Parathyroid adenoma (tissue), 2 donors: ENCODE data around the gene ANKRD39.

Experiments used
- H2AFZ ChIP-seq: fragments of 300-600 bp; sonication (generic); one replicate; pipeline ENCODE4 v1.7.0; 2017; ENCODE audit warnings: antibody characterized with exemption, mild to moderate bottlenecking
- H3K27ac ChIP-seq: fragments of 300-600 bp; sonication (generic); one replicate; pipeline ENCODE4 v1.7.0; 2017
- H3K27me3 ChIP-seq: fragments of 300-600 bp; sonication (generic); one replicate; pipeline ENCODE4 v1.7.0; 2017; ENCODE audit warnings: low read length; ENCODE audit not compliant: control insufficient read depth, insufficient read depth
- H3K36me3 ChIP-seq: fragments of 300-600 bp; sonication (generic); one replicate; pipeline ENCODE4 v1.7.0; 2017; ENCODE audit warnings: low read length; ENCODE audit not compliant: control insufficient read depth, insufficient read depth
- H3K4me1 ChIP-seq: fragments of 300-600 bp; sonication (generic); one replicate; pipeline ENCODE4 v1.7.0; 2017; ENCODE audit warnings: control low read depth
- H3K4me2 ChIP-seq: fragments of 300-600 bp; sonication (generic); one replicate; pipeline ENCODE4 v1.7.0; 2017; ENCODE audit warnings: low read length
- H3K4me3 ChIP-seq: fragments of 300-600 bp; sonication (generic); one replicate; pipeline ENCODE4 v1.7.0; 2017; ENCODE audit warnings: low read depth, low read length
- H3K79me2 ChIP-seq: fragments of 300-600 bp; sonication (generic); one replicate; pipeline ENCODE4 v1.7.0; 2017; ENCODE audit warnings: control low read depth
- H3K9ac ChIP-seq: fragments of 300-600 bp; sonication (generic); one replicate; pipeline ENCODE4 v1.7.0; 2017; ENCODE audit warnings: mild to moderate bottlenecking
- H3K9me3 ChIP-seq: fragments of 300-600 bp; sonication (generic); one replicate; pipeline ENCODE4 v1.7.0; 2017; ENCODE audit warnings: low read length; ENCODE audit not compliant: control insufficient read depth
- TF ChIP-seq, protein P1 (sequence below): fragments of 300-600 bp; sonication (generic); IDR thresholded peaks from one replicate; pipeline ENCODE4 v1.7.0; 2017; ENCODE audit warnings: antibody characterized with exemption, mild to moderate bottlenecking
- donor health status: primary hyperparathyroidism.

Gene ANKRD39

DNA sequence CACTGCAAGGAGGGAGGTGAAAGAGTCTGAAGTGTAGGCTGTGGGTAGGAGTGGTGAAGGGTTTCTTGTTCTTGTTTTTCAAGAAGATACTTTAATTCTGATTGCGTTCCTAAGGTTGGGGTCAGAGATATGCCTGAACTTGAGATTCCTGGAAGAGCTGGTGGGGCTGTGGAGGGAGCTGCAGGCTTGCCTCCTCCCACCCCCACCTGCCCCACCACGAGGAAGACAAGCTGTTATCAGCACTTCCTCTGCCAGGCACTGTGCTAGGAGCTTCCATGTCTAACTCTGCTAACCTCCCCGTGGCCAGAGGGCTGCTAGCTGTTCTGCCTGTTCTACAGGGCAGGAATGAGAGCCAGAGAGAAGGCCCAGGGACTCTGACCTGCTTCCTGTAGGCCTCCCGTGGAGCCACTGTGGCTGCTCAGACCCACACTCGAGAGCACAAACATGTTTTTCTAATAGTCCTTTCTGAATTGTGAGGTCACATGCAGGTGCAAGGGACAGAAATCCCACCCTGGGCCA is 27.7 kb downstream of the ANKRD39 start:
- no peaks in the 10 kb centered on the region for H3K9me3 ChIP-seq
- no peaks in the 10 kb centered on the region for H3K36me3 ChIP-seq
- TF ChIP-seq, protein P1, sequence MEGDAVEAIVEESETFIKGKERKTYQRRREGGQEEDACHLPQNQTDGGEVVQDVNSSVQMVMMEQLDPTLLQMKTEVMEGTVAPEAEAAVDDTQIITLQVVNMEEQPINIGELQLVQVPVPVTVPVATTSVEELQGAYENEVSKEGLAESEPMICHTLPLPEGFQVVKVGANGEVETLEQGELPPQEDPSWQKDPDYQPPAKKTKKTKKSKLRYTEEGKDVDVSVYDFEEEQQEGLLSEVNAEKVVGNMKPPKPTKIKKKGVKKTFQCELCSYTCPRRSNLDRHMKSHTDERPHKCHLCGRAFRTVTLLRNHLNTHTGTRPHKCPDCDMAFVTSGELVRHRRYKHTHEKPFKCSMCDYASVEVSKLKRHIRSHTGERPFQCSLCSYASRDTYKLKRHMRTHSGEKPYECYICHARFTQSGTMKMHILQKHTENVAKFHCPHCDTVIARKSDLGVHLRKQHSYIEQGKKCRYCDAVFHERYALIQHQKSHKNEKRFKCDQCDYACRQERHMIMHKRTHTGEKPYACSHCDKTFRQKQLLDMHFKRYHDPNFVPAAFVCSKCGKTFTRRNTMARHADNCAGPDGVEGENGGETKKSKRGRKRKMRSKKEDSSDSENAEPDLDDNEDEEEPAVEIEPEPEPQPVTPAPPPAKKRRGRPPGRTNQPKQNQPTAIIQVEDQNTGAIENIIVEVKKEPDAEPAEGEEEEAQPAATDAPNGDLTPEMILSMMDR = no peak
- H3K4me1 ChIP-seq = peaks cover 15% of the 10 kb centered on the region
- peaks cover 2% of the 10 kb centered on the region for H3K79me2 ChIP-seq
- H3K9ac ChIP-seq = no peak overlapping the region
- H3K4me3 ChIP-seq = no peak overlapping the region
- no peak overlapping the region for H3K4me2 ChIP-seq
- H3K27me3 ChIP-seq = no peaks in the 10 kb centered on the region
- no peak overlapping the region for H2AFZ ChIP-seq
- no peak overlapping the region for H3K27ac ChIP-seq

DNA sequence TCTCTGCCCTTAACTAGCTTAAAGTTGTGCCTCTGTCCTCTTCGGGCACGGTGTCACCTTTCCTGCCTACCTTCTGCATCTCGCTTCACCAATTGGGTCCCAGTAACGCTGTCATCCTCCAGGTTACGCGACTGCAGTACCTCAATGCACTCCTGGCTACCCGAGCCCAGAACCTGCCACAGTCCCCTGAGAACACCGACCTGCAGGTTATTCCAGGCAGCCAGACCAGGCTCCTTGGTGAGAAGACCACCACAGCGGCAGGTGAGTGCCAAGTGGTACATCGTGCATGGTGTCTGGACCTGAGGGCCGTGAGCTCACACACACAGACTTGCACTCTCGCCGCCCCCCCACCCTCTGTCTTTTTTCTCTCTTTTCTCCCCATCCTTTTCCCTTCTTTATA is 28.9 kb downstream of the ANKRD39 start:
- Histone ChIP-seq H3K4me1 (peaks cover 15% of the 10 kb centered on the region), H3K9me3 (no peaks in the 10 kb centered on the region), H3K27me3 (no peaks in the 10 kb centered on the region), H3K9ac (no peak overlapping the region), H3K4me2 (no peak overlapping the region), H3K79me2 (peaks cover 9% of the 10 kb centered on the region), H3K27ac (no peak overlapping the region), H3K4me3 (no peak overlapping the region), H3K36me3 (no peaks in the 10 kb centered on the region), H2AFZ (no peak overlapping the region)
- TF ChIP-seq, protein P1 = no peak

DNA sequence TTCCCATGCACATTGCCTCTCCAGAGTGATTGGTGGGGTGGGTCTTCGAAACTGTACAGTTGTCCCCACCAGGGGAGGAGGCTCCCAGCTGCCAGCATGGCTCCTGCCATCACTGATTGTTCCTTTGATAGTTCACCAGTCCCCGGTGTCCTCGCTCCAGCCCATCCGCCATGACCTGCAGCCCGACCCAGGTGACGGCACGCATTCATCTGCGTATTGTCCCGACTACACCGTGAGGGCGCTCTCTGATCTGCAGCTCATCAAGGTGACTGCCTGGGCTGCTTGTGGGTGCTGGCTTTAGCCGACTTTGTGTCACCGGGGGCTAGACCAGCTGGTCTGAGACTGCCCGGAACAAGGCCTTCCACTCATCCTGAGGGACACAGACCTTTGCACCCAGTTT is 29.4 kb downstream of the ANKRD39 start:
- no peaks in the 10 kb centered on the region for H3K36me3 ChIP-seq
- peaks cover 9% of the 10 kb centered on the region for H3K79me2 ChIP-seq
- TF ChIP-seq, protein P1 = no peak

DNA sequence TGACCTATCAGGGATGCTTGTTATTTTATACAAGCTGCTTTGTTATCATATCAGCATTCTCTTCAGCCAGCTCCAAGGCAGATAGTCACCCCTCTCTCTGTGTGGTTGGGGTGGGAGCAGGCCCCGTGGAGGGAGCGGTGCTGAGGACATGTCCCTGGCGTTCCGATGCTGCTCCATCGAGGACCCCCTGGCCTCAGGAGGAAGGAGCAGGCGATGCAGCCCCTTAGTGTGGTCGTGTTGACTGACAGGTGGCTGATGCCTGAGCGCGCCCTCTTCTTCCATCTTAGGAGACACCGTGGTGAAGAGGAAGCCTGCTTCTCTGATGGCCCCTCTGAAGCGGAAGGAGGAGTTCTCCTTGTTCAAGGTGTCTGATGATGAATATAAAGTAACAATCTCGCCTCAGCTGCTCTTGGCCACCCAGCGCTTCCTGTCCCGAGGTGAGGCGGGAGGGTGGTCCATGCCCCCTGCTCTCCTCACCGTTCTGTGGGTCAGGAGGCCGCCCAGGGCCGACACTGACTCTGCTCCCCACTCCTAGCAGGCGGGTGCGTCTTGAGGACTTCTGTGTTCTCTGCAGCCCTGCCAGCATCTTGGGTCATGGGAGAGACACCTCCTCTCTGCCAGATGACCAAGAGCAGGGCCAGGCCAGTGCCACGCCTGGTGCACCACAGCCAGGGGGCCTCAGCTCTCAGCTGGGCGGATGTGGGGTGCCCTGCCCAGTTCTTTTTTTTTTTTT is 31.1 kb downstream of the ANKRD39 start:
- Histone ChIP-seq H3K4me3 (no peak overlapping the region), H3K27me3 (no peaks in the 10 kb centered on the region), H3K36me3 (no peaks in the 10 kb centered on the region), H3K27ac (no peak overlapping the region), H3K9ac (no peak overlapping the region), H2AFZ (no peak overlapping the region), H3K4me1 (peaks cover 6% of the 10 kb centered on the region), H3K79me2 (peaks cover 13% of the 10 kb centered on the region), H3K9me3 (no peaks in the 10 kb centered on the region), H3K4me2 (no peak overlapping the region)
- TF ChIP-seq, protein P1 = no peak

More for the DNA sequence above, 29.4 kb downstream of the ANKRD39 start:
- Histone ChIP-seq H3K9me3 (no peaks in the 10 kb centered on the region), H3K9ac (no peak overlapping the region), H2AFZ (no peak overlapping the region), H3K4me2 (no peak overlapping the region), H3K27ac (no peak overlapping the region), H3K27me3 (no peaks in the 10 kb centered on the region), H3K4me3 (no peak overlapping the region), H3K4me1 (peaks cover 13% of the 10 kb centered on the region)

DNA sequence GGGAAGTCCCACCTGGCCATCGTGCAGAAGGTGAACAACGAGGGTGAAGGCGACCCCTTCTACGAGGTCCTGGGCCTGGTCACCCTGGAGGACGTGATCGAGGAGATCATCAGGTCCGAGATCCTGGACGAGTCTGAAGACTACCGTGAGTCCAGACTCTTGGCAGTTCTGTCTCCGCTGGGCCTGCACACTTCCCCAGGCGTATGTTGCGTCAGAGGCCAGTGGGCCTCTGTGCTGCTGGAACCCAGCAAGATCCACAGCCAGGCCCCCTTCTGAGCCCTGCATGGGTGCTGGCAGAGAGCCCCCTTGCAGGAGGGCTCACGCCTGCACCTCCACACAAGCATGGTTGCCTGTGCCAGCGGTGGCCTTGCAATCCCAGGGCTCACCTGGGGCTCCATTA is 32.8 kb downstream of the ANKRD39 start:
- H2AFZ ChIP-seq = no peak overlapping the region
- H3K36me3 ChIP-seq = no peaks in the 10 kb centered on the region
- H3K4me1 ChIP-seq = peaks cover 7% of the 10 kb centered on the region

More for the DNA sequence above, 32.8 kb downstream of the ANKRD39 start:
- Histone ChIP-seq H3K27me3 (no peaks in the 10 kb centered on the region), H3K4me2 (no peak overlapping the region), H3K27ac (no peak overlapping the region), H3K9ac (no peak overlapping the region), H3K9me3 (no peaks in the 10 kb centered on the region), H3K4me3 (no peak overlapping the region), H3K79me2 (peaks cover 18% of the 10 kb centered on the region)
- TF ChIP-seq, protein P1 = no peak
